CMK (cell line): Measurements from ENCODE around the gene ABCG4.

ENCODE experiments used
- DNase-seq: peaks from one replicate; pipeline ENCODE4 v3.0.0-alpha.2; 2010; ENCODE audit warnings: low read depth

ABCG4 gene

DNA sequence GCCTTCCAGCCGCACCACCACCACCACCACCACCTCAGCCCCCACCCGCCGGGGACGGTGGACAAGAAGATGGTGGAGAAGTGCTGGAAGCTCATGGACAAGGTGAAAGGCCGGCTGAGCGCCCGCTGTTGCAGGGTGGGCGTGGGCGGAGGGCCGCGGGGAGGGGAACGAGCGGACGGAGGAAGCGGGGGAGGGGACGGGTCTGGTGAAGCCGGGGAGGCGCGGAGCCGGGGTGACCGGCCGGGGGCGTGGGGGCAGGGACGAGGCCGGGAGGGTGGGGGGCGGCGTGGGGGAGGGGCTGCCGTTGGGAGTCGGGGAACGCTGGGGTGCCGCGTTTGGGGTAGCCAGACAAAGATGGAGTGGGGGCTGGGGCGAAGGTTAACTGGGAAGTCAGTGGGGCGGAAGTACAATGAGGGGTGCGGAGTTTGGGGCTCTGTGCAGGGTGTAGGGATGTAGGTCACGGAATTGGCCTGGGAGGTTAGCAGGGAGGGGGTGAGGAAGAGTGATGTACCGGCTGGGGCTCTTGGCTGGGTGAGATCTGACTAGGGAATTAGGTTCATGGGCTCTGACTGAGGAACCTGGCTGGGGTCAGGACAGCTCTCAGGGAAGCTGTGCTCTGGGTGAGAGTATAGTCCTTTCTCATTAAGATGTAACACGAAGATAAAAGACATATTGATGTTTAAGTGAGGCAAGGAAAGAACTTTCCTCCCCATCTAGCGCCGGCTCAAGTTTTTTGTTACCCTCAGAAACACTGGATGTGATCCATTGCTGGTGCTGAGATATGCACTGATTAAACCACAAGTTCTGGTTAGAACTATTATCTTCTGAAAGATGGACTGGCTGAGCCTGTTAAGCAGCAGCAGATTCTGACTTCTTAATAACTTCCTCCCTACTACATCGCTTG, 57.9 kb downstream of the ABCG4 start:
- peak; percentile 46 for DNase-seq

DNA sequence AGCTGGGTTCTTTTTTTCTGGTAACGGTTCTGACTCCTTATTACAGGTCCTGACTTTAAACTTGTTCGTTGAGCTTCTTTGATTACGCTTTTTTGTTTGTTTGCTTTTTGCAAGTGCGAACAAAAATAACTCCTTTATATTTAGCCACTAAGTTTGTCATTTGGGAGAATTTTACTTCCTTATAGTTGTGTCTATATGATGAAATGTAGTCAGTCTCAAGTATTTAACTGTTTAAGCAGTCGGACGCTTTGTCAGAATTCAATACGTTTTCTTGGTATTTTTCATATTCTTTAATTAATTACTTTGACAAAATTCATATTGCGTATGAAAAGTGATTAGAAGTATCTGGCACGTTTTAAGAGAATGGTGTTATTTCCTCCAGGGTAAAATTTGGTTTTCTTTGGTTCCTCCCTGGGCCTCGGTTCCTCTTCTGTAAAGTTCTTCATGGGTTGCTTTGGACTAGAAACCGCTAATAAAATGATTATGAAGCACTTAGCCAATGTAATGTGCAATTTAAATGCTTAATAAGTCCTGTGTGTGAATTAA, 58.6 kb downstream of the ABCG4 start:
- DNase-seq = no peak

DNA sequence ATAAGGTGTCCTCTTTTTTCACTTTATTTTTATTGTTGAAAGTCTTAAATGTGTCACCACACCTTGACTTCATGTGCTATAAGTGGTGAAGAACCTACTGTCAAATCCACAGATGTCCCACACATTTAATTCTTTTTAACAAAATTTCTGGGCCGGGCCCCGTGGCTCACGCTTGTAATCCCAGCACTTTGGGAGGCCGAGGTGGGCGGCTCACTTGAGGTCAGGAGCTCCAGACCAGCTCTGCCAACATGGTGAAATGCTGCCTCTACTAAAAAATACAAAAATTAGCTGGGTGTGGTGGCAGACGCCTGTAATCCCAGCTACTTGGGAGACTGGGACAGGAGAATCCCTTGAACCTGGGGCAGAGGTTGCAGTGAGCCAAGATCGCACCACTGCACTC, 60.3 kb downstream of the ABCG4 start:
- no peak for DNase-seq

DNA sequence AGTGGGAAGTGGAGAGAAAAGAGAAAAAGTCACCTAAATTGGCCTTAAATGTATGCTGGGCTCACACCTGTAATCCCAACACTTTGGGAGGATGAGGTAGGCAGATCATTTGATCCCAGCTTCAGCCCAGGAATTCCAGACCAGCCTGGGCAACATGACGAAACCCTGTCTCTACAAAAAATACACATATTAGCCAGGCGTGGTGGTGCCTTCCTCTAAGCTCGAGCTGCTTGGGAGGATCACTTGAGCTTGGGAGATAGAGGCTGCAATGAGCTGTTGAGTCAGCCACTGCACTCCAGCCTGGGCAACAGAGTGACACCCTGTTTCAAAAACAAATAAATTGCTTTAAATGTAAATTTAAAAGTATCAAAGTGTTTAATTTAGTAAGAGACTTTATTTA, 61.2 kb downstream of the ABCG4 start:
- DNase-seq = no peak
